HS-5 (cell line): ENCODE results near the gene MAP3K12.
"Not testable (repeated sequence)": the region's sequence is repeated elsewhere in the genome, so short reads cannot be mapped to it uniquely, and the experiment has no call there.

Experiments
- DNase-seq: peaks from one replicate; pipeline ENCODE4 v3.0.0-alpha.2; 2012; ENCODE audit warnings: low read depth

Gene MAP3K12

GRCh38 chr12:53493610-53494391 is 5.5 kb downstream of the MAP3K12 start:
- DNase-seq: no peak

- DNase-seq: no peak
Observed at GRCh38 chr12:53492830-53493609, 6.2 kb downstream of the MAP3K12 start.

- DNase-seq: no peak
Observed at GRCh38 chr12:53492188-53492587, 7.1 kb downstream of the MAP3K12 start.

GRCh38 chr12:53489242-53489864 is 9.9 kb downstream of the MAP3K12 start:
- no peak for DNase-seq

- DNase-seq: no peak
Observed at GRCh38 chr12:53486736-53487487, 12.3 kb downstream of the MAP3K12 start.

- no peak for DNase-seq
Observed at GRCh38 chr12:53485955-53486735, 13.1 kb downstream of the MAP3K12 start.

GRCh38 chr12:53484686-53485575 is 14.3 kb downstream of the MAP3K12 start:
- DNase-seq: no peak

- DNase-seq: no peak
Observed at GRCh38 chr12:53483979-53484377, 15.3 kb downstream of the MAP3K12 start.

GRCh38 chr12:53483225-53483978 is 15.9 kb downstream of the MAP3K12 start:
- no peak for DNase-seq

GRCh38 chr12:53482626-53483168 is 16.6 kb downstream of the MAP3K12 start:
- no peak for DNase-seq

GRCh38 chr12:53481939-53482586 is 17.2 kb downstream of the MAP3K12 start:
- no peak for DNase-seq

GRCh38 chr12:53481458-53481857 is 17.8 kb downstream of the MAP3K12 start:
- not testable (repeated sequence) for DNase-seq

GRCh38 chr12:53480491-53481442 is 18.5 kb downstream of the MAP3K12 start:
- no peak for DNase-seq

- DNase-seq: no peak
Observed at GRCh38 chr12:53479331-53479730, 19.9 kb downstream of the MAP3K12 start.

- DNase-seq: no peak
Observed at GRCh38 chr12:53478865-53479264, 20.4 kb downstream of the MAP3K12 start.

GRCh38 chr12:53476769-53477209 is 22.5 kb downstream of the MAP3K12 start:
- no peak for DNase-seq

GRCh38 chr12:53474819-53475218 is 24.4 kb downstream of the MAP3K12 start:
- DNase-seq: no peak
